HEK293 (cell line): Measurements from ENCODE around the gene ITPA.

Source experiments
- CTCF ChIA-PET: fragments of 350-600 bp; formaldehyde crosslinking; extraction: SDS; loops from one replicate; lab custom pipeline; 2021; ENCODE audit warnings: antibody characterized with exemption; lab: Yijun Ruan, JAX
- POLR2A ChIA-PET: fragments of 300-600 bp; formaldehyde crosslinking; extraction: SDS; loops from one replicate; lab custom pipeline; 2020; ENCODE audit warnings: antibody characterized with exemption, inconsistent platforms; lab: Yijun Ruan, JAX
- H3K27ac ChIP-seq: fragments of 200-500 bp; sonication (Bioruptor generic); 2 replicates; pipeline ENCODE4 v1.5.1; 2014; ENCODE audit warnings: low read depth, low read length, control low read depth, inconsistent platforms; ENCODE audit errors: extremely low read depth
- H3K36me3 ChIP-seq, 2 experiments: fragments of 200-500 bp in 1 of 2; sonication (Bioruptor generic) in 1 of 2; 1 replicate in 1 of 2; 2 replicates in 1 of 2; pipeline ENCODE4 v1.5.1; 2014 to 2017; ENCODE audit warnings: inconsistent platforms in 2 of 2, low read length in 2 of 2; ENCODE audit not compliant: control insufficient read depth in 2 of 2, insufficient read depth in 1 of 2
- H3K4me1 ChIP-seq: fragments of 200-500 bp; sonication (Bioruptor generic); 2 replicates; pipeline ENCODE4 v1.5.1; 2014; ENCODE audit warnings: mild to moderate bottlenecking, low read length, inconsistent platforms; ENCODE audit not compliant: control insufficient read depth, insufficient read depth
- H3K4me3 ChIP-seq: 2 replicates; pipeline ENCODE4 v1.5.1; 2011; ENCODE audit warnings: low read depth, mild to moderate bottlenecking, control low read depth, low read length, moderate library complexity
- H3K9me3 ChIP-seq: fragments of 200-500 bp; sonication (Bioruptor generic); 2 replicates; pipeline ENCODE4 v1.5.1; 2014; ENCODE audit warnings: low read depth, low read length, inconsistent platforms; ENCODE audit not compliant: control insufficient read depth, insufficient read depth
- ATF2 ChIP-seq: fragments of 450-650 bp; formaldehyde crosslinking; IDR thresholded peaks from 2 replicates; pipeline ENCODE4 v1.5.1; 2016; ENCODE audit warnings: missing biosample characterization, missing genetic modification characterization, low read depth
- KLF7 ChIP-seq: fragments of 450-650 bp; formaldehyde crosslinking; IDR thresholded peaks from 2 replicates; pipeline ENCODE4 v1.5.1; 2016; ENCODE audit warnings: missing biosample characterization, missing genetic modification characterization, borderline replicate concordance
- MZF1 ChIP-seq: fragments of 450-650 bp; formaldehyde crosslinking; IDR thresholded peaks from 2 replicates; pipeline ENCODE4 v1.5.1; 2017; ENCODE audit warnings: missing biosample characterization, missing genetic modification characterization, borderline replicate concordance
- TRIM28 ChIP-seq: IDR thresholded peaks from 2 replicates; pipeline ENCODE4 v1.6.1; 2011; ENCODE audit warnings: low read length, control low read depth, borderline replicate concordance
- ZFHX2 ChIP-seq: fragments of 450-650 bp; formaldehyde crosslinking; conservative IDR thresholded peaks from 2 replicates; pipeline ENCODE4 v1.5.1; 2016; ENCODE audit warnings: missing biosample characterization, missing genetic modification characterization
- ZNF112 ChIP-seq: fragments of 450-650 bp; formaldehyde crosslinking; IDR thresholded peaks from 2 replicates; pipeline ENCODE4 v1.5.0; 2017; ENCODE audit warnings: missing biosample characterization, missing genetic modification characterization
- ZNF175 ChIP-seq: fragments of 450-650 bp; formaldehyde crosslinking; IDR thresholded peaks from 2 replicates; pipeline ENCODE4 v1.5.1; 2016; ENCODE audit warnings: missing biosample characterization, missing genetic modification characterization
- ZNF24 ChIP-seq: fragments of 450-650 bp; formaldehyde crosslinking; IDR thresholded peaks from 2 replicates; pipeline ENCODE4 v1.5.1; 2016; ENCODE audit warnings: missing biosample characterization, missing genetic modification characterization
- ZNF37A ChIP-seq: fragments of 450-650 bp; IDR thresholded peaks from 2 replicates; pipeline ENCODE4 v1.5.1; 2018; ENCODE audit warnings: missing biosample characterization, missing genetic modification characterization
- ZNF404 ChIP-seq: fragments of 450-650 bp; formaldehyde crosslinking; IDR thresholded peaks from 2 replicates; pipeline ENCODE4 v1.5.1; 2017; ENCODE audit warnings: missing biosample characterization, missing genetic modification characterization
- ZNF549 ChIP-seq: fragments of 450-650 bp; IDR thresholded peaks from 2 replicates; pipeline ENCODE4 v1.5.1; 2018; ENCODE audit warnings: missing biosample characterization, missing genetic modification characterization, mild to moderate bottlenecking, inconsistent platforms, moderate library complexity
- ZSCAN30 ChIP-seq: fragments of 450-650 bp; IDR thresholded peaks from 2 replicates; pipeline ENCODE4 v1.5.1; 2018; ENCODE audit warnings: missing biosample characterization, mild to moderate bottlenecking, missing genetic modification characterization, moderate library complexity
- ZSCAN5A ChIP-seq: fragments of 450-650 bp; formaldehyde crosslinking; IDR thresholded peaks from 2 replicates; pipeline ENCODE4 v1.5.1; 2016; ENCODE audit warnings: missing biosample characterization, missing genetic modification characterization
- TF ChIP-seq, protein P1 (sequence below): fragments of 450-650 bp; formaldehyde crosslinking; IDR thresholded peaks from 2 replicates; pipeline ENCODE4 v1.5.1; 2016; ENCODE audit warnings: missing biosample characterization, missing genetic modification characterization
- TF ChIP-seq, protein P2 (sequence below): fragments of 450-650 bp; formaldehyde crosslinking; IDR thresholded peaks from 2 replicates; pipeline ENCODE4 v1.5.1; 2016; ENCODE audit warnings: missing biosample characterization, missing genetic modification characterization

The ITPA gene

DNA sequence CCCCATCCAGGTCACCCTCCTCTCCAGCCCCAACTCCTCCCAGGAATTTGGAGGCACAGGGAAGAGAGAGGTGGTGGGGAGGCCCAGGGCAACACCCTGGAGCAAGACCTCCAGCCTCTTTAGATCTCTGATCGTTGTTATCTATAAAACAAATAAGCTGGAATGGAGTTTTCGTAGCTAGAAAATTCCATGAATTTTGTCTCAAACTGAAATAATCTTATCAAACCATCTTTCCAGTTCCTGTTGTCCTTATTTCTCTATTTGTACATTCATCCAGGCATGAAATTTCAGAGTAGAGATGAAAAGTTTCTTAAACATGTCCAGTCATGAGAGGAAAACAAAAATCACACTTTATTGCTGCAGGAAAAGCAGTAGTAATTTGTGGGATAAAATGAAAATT is 35.9 kb downstream of the ITPA start:
- TF ChIP-seq ZNF24 (tag by site-specific recombination) (no peak), ATF2 (tag by site-specific recombination) (no peak), ZNF404 (tag by site-specific recombination) (no peak), ZNF175 (tag by site-specific recombination) (no peak), ZNF112 (tag by site-specific recombination) (no peak), KLF7 (tag by site-specific recombination) (no peak), ZSCAN30 (tag by site-specific recombination) (no peak), MZF1 (tag by site-specific recombination) (no peak), ZNF37A (no peak), TRIM28 (no peak), ZNF549 (tag by site-specific recombination) (no peak)
- TF ChIP-seq, protein P1, sequence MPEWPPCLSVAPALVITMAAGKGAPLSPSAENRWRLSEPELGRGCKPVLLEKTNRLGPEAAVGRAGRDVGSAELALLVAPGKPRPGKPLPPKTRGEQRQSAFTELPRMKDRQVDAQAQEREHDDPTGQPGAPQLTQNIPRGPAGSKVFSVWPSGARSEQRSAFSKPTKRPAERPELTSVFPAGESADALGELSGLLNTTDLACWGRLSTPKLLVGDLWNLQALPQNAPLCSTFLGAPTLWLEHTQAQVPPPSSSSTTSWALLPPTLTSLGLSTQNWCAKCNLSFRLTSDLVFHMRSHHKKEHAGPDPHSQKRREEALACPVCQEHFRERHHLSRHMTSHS (tag by site-specific recombination): no peak
- Histone ChIP-seq H3K27ac (no peak overlapping the region; the same call in 1 of the 2 replicates), H3K36me3 (no peaks in the 10 kb centered on the region), H3K9me3 (no peaks in the 10 kb centered on the region), H3K4me1 (0 out of 2 replicates have a peak, but pooled peaks cover 2% of the 10 kb centered on the region), H3K4me3 (no peak overlapping the region)
- ChIA-PET CTCF (interaction anchor here (0.7 to 2.3 kb wide), 2 partner anchors 27 to 32 kb away, joined by 3 to 8 read pairs; no protein-coding TSS in a partner anchor), POLR2A (no interaction called here)

- POLR2A ChIA-PET: interaction anchor here (0.7 kb wide), 1 partner anchor 31 kb away, joined by 7 read pairs; no protein-coding TSS in a partner anchor
- CTCF ChIA-PET: interaction anchor here (2.3 kb wide), 1 partner anchor 27 kb away, joined by 8 read pairs; no protein-coding TSS in a partner anchor
Measured at GRCh38 chr20:3245711-3246110, 36.4 kb downstream of the ITPA start.

More at GRCh38 chr20:3245711-3246110, 36.4 kb downstream of the ITPA start:
- Histone ChIP-seq H3K4me1 (0 out of 2 replicates have a peak, but pooled peaks cover 2% of the 10 kb centered on the region), H3K36me3 (no peaks in the 10 kb centered on the region), H3K9me3 (no peaks in the 10 kb centered on the region), H3K27ac (no peak overlapping the region), H3K4me3 (no peak overlapping the region)
- TF ChIP-seq ZSCAN5A: no peak
- TF ChIP-seq, protein P2, sequence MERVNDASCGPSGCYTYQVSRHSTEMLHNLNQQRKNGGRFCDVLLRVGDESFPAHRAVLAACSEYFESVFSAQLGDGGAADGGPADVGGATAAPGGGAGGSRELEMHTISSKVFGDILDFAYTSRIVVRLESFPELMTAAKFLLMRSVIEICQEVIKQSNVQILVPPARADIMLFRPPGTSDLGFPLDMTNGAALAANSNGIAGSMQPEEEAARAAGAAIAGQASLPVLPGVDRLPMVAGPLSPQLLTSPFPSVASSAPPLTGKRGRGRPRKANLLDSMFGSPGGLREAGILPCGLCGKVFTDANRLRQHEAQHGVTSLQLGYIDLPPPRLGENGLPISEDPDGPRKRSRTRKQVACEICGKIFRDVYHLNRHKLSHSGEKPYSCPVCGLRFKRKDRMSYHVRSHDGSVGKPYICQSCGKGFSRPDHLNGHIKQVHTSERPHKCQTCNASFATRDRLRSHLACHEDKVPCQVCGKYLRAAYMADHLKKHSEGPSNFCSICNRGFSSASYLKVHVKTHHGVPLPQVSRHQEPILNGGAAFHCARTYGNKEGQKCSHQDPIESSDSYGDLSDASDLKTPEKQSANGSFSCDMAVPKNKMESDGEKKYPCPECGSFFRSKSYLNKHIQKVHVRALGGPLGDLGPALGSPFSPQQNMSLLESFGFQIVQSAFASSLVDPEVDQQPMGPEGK: no peak
- TF ChIP-seq ZFHX2 (tag by site-specific recombination): 0 out of 2 replicates have a peak, but pooled peaks have one; percentile 18
